Measurements from ENCODE around the gene CEACAM21. TPM values are rescaled to one million over a fixed set of nuclear protein-coding genes. Genes with fewer than 3 reads are reported as not detected.
A peak's percentile ranks its signal among the peaks of the same experiment; 100 is the strongest.

Gene CEACAM21
- 0.35 to 0.55 TPM in 2 of 3 replicates, not detected in the other for total RNA-seq (2021)
- Bru-seq, nascent RNA, result percentile 10 among the genes with signal in this experiment
- long read RNA-seq, experiment 1, result 0 reads
- long read RNA-seq, experiment 2, result 0 reads
- long read RNA-seq, experiment 3, result 0 reads

GRCh38 chr19:41575998-41576397 lies at the start of gene CEACAM21:
TSS of gene CEACAM21 (plus strand) at chr19:41576166. CDS start at chr19:41576275, 109 bp downstream.
- H3K4me1 Mint-ChIP-seq, result 0 out of 2 replicates have a peak, but pooled peaks cover 3% of the 10 kb centered on the region
- DNase-seq (ENCODE audit: low spot score) (no peak), ATAC-seq (peak; percentile 70)
- peaks cover under 1% of the 10 kb centered on the region; the same call in 1 of the 2 replicates for H3K36me3 Mint-ChIP-seq
- no peak within 1 kb of the TSS for H3K27ac Mint-ChIP-seq
- ChIA-PET CTCF (interaction anchor here (1.2 to 1.6 kb wide), 3 partner anchors 12 to 131 kb away, joined by 3 to 6 read pairs (median 3); no protein-coding TSS in a partner anchor), POLR2A (no interaction called here)
- peaks cover 79% of the 10 kb centered on the region for H3K27me3 Mint-ChIP-seq (ENCODE audit: low read depth)
- TF ChIP-seq, protein P1, sequence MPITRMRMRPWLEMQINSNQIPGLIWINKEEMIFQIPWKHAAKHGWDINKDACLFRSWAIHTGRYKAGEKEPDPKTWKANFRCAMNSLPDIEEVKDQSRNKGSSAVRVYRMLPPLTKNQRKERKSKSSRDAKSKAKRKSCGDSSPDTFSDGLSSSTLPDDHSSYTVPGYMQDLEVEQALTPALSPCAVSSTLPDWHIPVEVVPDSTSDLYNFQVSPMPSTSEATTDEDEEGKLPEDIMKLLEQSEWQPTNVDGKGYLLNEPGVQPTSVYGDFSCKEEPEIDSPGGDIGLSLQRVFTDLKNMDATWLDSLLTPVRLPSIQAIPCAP (CRISPR knock-in tag; IDR thresholded peaks at IDR 0.05), result no peak
- TF ChIP-seq FOXJ3 (CRISPR knock-in tag; IDR thresholded peaks at IDR 0.05; ENCODE audit: borderline replicate concordance), result no peak
- no peak for TF ChIP-seq ZNF671 (CRISPR knock-in tag; IDR thresholded peaks at IDR 0.05)
- no peak for TF ChIP-seq USF2 (CRISPR knock-in tag; IDR thresholded peaks at IDR 0.05)
- TF ChIP-seq CTCF (IDR thresholded peaks at IDR 0.05), result no peak
- no peak for TF ChIP-seq SMAD3 (CRISPR knock-in tag; IDR thresholded peaks at IDR 0.05; ENCODE audit: borderline replicate concordance)
- TF ChIP-seq JUN (CRISPR knock-in tag; IDR thresholded peaks at IDR 0.05), result no peak
- TF ChIP-seq, protein P2, sequence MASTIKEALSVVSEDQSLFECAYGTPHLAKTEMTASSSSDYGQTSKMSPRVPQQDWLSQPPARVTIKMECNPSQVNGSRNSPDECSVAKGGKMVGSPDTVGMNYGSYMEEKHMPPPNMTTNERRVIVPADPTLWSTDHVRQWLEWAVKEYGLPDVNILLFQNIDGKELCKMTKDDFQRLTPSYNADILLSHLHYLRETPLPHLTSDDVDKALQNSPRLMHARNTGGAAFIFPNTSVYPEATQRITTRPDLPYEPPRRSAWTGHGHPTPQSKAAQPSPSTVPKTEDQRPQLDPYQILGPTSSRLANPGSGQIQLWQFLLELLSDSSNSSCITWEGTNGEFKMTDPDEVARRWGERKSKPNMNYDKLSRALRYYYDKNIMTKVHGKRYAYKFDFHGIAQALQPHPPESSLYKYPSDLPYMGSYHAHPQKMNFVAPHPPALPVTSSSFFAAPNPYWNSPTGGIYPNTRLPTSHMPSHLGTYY (CRISPR knock-in tag; IDR thresholded peaks at IDR 0.05), result no peak
- TF ChIP-seq ATF1 (CRISPR knock-in tag; IDR thresholded peaks at IDR 0.05), result no peak
- TF ChIP-seq JAZF1 (CRISPR knock-in tag; IDR thresholded peaks at IDR 0.05), result no peak
- no peak for TF ChIP-seq KAT7 (CRISPR knock-in tag; IDR thresholded peaks at IDR 0.05; ENCODE audit: borderline replicate concordance)
- TF ChIP-seq GTF2I (CRISPR knock-in tag; conservative IDR thresholded peaks at IDR 0.05), result no peak
- no peak for TF ChIP-seq TCF7 (CRISPR knock-in tag; IDR thresholded peaks at IDR 0.05; ENCODE audit: low read depth)
- no peak for TF ChIP-seq SMAD4 (CRISPR knock-in tag; IDR thresholded peaks at IDR 0.05)
- TF ChIP-seq, protein P3, sequence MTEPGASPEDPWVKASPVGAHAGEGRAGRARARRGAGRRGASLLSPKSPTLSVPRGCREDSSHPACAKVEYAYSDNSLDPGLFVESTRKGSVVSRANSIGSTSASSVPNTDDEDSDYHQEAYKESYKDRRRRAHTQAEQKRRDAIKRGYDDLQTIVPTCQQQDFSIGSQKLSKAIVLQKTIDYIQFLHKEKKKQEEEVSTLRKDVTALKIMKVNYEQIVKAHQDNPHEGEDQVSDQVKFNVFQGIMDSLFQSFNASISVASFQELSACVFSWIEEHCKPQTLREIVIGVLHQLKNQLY (CRISPR knock-in tag; IDR thresholded peaks at IDR 0.05), result no peak
- no peak within 1 kb of the TSS for H3K4me3 Mint-ChIP-seq
- H3K9me3 Mint-ChIP-seq, result peaks cover 30% of the 10 kb centered on the region

DNA sequence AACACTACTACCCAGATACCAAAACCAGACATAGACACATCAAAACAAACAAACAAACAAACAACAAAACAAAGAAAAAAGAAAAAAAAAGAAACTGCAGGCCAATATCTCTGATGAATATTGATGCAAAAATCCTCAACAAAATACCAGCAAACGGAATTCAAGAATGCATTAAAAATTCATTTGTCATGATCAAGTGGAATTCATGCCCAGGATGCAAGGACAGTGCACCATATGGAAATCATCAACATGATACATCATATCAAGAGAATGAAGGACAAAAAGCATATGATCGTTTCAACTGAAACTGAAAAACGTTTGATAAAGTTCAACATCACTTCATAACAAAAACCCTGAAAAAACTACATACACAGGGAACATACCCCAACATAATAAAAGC lies 48.9 kb upstream of the CEACAM21 start:
- H3K4me1 Mint-ChIP-seq, result peaks cover 17% of the 10 kb centered on the region
- H3K27ac Mint-ChIP-seq, result peak overlapping the region; percentile 42; the same call in 1 of the 2 replicates
- ChIA-PET POLR2A (no interaction called here), CTCF (no interaction called here)
- DNase-seq (ENCODE audit: low spot score), result no peak
- H3K4me3 Mint-ChIP-seq, result no peak overlapping the region
- H3K27me3 Mint-ChIP-seq (ENCODE audit: low read depth), result peaks cover 91% of the 10 kb centered on the region
- ATAC-seq, result no peak
- peaks cover 35% of the 10 kb centered on the region for H3K9me3 Mint-ChIP-seq
- peaks cover 13% of the 10 kb centered on the region for H3K36me3 Mint-ChIP-seq
- TF ChIP-seq ZNF121 (CRISPR knock-in tag; IDR thresholded peaks at IDR 0.05) (no peak), ZNF263 (CRISPR knock-in tag; IDR thresholded peaks at IDR 0.05; ENCODE audit: low read depth) (no peak), FOXP4 (CRISPR knock-in tag; IDR thresholded peaks at IDR 0.05) (no peak), GRHL2 (CRISPR knock-in tag; IDR thresholded peaks at IDR 0.05; ENCODE audit: insufficient replicate concordance, severe bottlenecking) (no peak), PREB (CRISPR knock-in tag; IDR thresholded peaks at IDR 0.05; ENCODE audit: borderline replicate concordance) (no peak)
- TF ChIP-seq, protein P4, sequence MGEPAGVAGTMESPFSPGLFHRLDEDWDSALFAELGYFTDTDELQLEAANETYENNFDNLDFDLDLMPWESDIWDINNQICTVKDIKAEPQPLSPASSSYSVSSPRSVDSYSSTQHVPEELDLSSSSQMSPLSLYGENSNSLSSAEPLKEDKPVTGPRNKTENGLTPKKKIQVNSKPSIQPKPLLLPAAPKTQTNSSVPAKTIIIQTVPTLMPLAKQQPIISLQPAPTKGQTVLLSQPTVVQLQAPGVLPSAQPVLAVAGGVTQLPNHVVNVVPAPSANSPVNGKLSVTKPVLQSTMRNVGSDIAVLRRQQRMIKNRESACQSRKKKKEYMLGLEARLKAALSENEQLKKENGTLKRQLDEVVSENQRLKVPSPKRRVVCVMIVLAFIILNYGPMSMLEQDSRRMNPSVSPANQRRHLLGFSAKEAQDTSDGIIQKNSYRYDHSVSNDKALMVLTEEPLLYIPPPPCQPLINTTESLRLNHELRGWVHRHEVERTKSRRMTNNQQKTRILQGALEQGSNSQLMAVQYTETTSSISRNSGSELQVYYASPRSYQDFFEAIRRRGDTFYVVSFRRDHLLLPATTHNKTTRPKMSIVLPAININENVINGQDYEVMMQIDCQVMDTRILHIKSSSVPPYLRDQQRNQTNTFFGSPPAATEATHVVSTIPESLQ (CRISPR knock-in tag; IDR thresholded peaks at IDR 0.05), result no peak
- TF ChIP-seq, protein P5, sequence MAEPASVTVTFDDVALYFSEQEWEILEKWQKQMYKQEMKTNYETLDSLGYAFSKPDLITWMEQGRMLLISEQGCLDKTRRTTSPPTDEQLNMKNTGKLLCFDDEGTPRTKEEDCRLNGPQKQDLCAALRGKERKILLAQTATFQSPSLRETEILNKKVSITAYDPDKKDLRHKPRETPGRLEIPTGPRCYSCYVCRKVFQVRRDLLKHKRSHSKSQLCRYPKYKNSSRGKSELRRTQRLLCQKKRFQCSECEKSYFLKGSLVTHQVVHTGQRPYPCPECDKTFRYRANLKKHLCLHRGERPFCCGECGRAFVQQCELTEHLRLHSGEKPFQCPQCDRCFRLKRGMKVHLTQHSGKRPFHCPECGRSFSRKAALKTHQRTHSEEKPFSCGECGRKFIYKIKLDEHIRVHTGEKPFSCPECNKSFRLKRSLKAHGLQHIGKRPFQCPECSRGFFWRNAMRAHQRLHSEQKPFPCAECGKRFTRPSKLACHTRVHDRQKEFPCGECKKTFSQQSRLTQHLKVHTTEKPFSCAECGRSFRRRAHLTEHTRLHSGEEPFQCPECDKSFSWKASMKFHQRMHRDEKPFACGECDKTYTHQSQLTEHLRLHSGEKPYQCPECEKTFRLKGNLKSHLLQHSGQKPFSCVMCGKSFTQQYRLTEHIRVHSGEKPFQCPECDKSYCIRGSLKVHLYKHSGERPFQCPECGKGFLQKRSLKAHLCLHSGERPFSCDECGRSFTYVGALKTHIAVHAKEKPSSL (CRISPR knock-in tag; conservative IDR thresholded peaks at IDR 0.05), result no peak

Measured in WTC11 (cell line).